HepG2 (cell line): ENCODE results near the gene AMBRA1.

Source experiments
- HNRNPH1 ChIP-seq: fragments of 200-400 bp; formaldehyde crosslinking; optimal IDR thresholded peaks from 2 replicates; pipeline ENCODE3; 2017; ENCODE audit warnings: mild to moderate bottlenecking, low read depth, low read length
- NR2F6 ChIP-seq, 2 experiments: IDR thresholded peaks; 2 replicates each; pipeline ENCODE4 v1.6.1; 2016; ENCODE audit warnings: antibody characterized with exemption in 1 of 2, mild to moderate bottlenecking in 1 of 2
- NR3C1 ChIP-seq: sonication (generic); formaldehyde crosslinking; IDR thresholded peaks from 2 replicates; pipeline ENCODE4 v1.4.0; 2020; ENCODE audit warnings: missing genetic modification reagents
- SRSF1 ChIP-seq: fragments of 200-400 bp; formaldehyde crosslinking; optimal IDR thresholded peaks from 2 replicates; pipeline ENCODE3; 2017; ENCODE audit warnings: mild to moderate bottlenecking, low read depth, low read length, moderate library complexity
- TRIM24 ChIP-seq: sonication (generic); formaldehyde crosslinking; IDR thresholded peaks from 2 replicates; pipeline ENCODE4 v1.8.0; 2022; ENCODE audit warnings: mild to moderate bottlenecking, missing genetic modification reagents
- ZFP41 ChIP-seq: sonication (generic); formaldehyde crosslinking; IDR thresholded peaks from 2 replicates; pipeline ENCODE4 v1.4.0; 2020; ENCODE audit warnings: mild to moderate bottlenecking, missing genetic modification reagents, borderline replicate concordance
- ZMAT3 ChIP-seq: sonication (generic); formaldehyde crosslinking; conservative IDR thresholded peaks from 2 replicates; pipeline ENCODE4 v1.7.0; 2021; ENCODE audit warnings: missing genetic modification reagents
- ZNF256 ChIP-seq: sonication (generic); formaldehyde crosslinking; conservative IDR thresholded peaks from 2 replicates; pipeline ENCODE4 v1.4.0; 2020; ENCODE audit warnings: missing genetic modification reagents
- ZNF562 ChIP-seq: sonication (generic); formaldehyde crosslinking; IDR thresholded peaks from 2 replicates; pipeline ENCODE4 v1.8.0; 2022; ENCODE audit warnings: missing genetic modification reagents, borderline replicate concordance
- TF ChIP-seq, protein P1 (sequence below): sonication (generic); formaldehyde crosslinking; IDR thresholded peaks from 2 replicates; pipeline ENCODE4 v1.5.0; 2020; ENCODE audit warnings: mild to moderate bottlenecking, missing genetic modification reagents, moderate library complexity
- TF ChIP-seq, protein P2 (sequence below): sonication (generic); formaldehyde crosslinking; IDR thresholded peaks from 2 replicates; pipeline ENCODE4 v1.4.0; 2020; ENCODE audit warnings: missing genetic modification reagents, borderline replicate concordance

DNA sequence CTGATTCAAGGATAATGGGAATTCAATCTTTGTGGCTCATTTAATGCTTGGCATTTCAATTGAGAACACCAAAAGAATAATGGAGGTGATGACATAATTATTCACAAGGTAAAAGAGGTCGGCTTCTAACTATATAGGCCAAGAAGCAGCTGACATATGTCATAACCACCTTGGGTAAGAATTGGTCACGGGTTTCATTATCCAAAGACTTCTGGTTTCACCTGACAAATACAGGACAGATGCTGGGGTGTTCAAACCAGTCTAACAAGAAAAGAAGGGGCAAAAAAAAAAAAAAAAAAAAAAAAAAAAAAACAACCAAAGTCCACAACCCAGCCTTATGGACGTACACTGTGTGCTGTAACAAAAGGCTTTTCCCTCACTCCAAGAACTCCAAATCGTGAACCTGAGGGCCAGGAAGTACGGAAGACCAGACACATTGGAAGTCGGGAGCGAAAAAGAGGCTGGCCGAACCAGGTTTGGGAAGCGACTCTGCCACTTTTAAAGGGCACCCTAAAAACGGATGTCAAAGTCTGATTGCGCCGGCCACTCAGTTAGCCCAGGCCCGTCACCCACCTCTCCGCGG lies 22.8 kb upstream of the AMBRA1 start:
- TF ChIP-seq ZMAT3 (CRISPR knock-in tag) (no peak), HNRNPH1 (no peak), TRIM24 (no peak), NR3C1 (CRISPR knock-in tag) (no peak), ZNF562 (CRISPR knock-in tag) (no peak), NR2F6 (IDR thresholded peaks at IDR 0.05) (no peak), NR2F6 (CRISPR knock-in tag; IDR thresholded peaks at IDR 0.05) (no peak), SRSF1 (no peak), ZFP41 (CRISPR knock-in tag) (no peak), ZNF256 (no peak)
- TF ChIP-seq, protein P1, sequence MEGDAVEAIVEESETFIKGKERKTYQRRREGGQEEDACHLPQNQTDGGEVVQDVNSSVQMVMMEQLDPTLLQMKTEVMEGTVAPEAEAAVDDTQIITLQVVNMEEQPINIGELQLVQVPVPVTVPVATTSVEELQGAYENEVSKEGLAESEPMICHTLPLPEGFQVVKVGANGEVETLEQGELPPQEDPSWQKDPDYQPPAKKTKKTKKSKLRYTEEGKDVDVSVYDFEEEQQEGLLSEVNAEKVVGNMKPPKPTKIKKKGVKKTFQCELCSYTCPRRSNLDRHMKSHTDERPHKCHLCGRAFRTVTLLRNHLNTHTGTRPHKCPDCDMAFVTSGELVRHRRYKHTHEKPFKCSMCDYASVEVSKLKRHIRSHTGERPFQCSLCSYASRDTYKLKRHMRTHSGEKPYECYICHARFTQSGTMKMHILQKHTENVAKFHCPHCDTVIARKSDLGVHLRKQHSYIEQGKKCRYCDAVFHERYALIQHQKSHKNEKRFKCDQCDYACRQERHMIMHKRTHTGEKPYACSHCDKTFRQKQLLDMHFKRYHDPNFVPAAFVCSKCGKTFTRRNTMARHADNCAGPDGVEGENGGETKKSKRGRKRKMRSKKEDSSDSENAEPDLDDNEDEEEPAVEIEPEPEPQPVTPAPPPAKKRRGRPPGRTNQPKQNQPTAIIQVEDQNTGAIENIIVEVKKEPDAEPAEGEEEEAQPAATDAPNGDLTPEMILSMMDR (CRISPR knock-in tag) = no peak
- TF ChIP-seq, protein P2, sequence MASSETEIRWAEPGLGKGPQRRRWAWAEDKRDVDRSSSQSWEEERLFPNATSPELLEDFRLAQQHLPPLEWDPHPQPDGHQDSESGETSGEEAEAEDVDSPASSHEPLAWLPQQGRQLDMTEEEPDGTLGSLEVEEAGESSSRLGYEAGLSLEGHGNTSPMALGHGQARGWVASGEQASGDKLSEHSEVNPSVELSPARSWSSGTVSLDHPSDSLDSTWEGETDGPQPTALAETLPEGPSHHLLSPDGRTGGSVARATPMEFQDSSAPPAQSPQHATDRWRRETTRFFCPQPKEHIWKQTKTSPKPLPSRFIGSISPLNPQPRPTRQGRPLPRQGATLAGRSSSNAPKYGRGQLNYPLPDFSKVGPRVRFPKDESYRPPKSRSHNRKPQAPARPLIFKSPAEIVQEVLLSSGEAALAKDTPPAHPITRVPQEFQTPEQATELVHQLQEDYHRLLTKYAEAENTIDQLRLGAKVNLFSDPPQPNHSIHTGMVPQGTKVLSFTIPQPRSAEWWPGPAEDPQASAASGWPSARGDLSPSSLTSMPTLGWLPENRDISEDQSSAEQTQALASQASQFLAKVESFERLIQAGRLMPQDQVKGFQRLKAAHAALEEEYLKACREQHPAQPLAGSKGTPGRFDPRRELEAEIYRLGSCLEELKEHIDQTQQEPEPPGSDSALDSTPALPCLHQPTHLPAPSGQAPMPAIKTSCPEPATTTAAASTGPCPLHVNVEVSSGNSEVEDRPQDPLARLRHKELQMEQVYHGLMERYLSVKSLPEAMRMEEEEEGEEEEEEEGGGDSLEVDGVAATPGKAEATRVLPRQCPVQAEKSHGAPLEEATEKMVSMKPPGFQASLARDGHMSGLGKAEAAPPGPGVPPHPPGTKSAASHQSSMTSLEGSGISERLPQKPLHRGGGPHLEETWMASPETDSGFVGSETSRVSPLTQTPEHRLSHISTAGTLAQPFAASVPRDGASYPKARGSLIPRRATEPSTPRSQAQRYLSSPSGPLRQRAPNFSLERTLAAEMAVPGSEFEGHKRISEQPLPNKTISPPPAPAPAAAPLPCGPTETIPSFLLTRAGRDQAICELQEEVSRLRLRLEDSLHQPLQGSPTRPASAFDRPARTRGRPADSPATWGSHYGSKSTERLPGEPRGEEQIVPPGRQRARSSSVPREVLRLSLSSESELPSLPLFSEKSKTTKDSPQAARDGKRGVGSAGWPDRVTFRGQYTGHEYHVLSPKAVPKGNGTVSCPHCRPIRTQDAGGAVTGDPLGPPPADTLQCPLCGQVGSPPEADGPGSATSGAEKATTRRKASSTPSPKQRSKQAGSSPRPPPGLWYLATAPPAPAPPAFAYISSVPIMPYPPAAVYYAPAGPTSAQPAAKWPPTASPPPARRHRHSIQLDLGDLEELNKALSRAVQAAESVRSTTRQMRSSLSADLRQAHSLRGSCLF = no peak
